ENCODE data around the gene CHD3. TPM values are rescaled to one million over a fixed set of nuclear protein-coding genes. Genes with fewer than 3 reads are reported as not detected.

Gene CHD3
- polyA plus RNA-seq, 2 of the 4 experiments (the other 2 are of a cell fraction) = 56.3 to 111 TPM

- ATAC-seq = peak; percentile 62 to 72
- TF ChIP-seq ATOH8 (CRISPR knock-in tag; IDR thresholded peaks at IDR 0.05; ENCODE audit: low read depth) (no peak), TP53 (CRISPR knock-in tag; IDR thresholded peaks at IDR 0.05) (no peak), EP300 (IDR thresholded peaks at IDR 0.05) (no peak), BHLHE40 (IDR thresholded peaks at IDR 0.05; ENCODE audit: low read depth, low read length) (no peak), RARB (CRISPR knock-in tag; IDR thresholded peaks at IDR 0.05) (no peak), HOXB5 (CRISPR knock-in tag; IDR thresholded peaks at IDR 0.05) (no peak), BCL3 (IDR thresholded peaks at IDR 0.05) (no peak), CBX2 (IDR thresholded peaks at IDR 0.05; ENCODE audit: borderline replicate concordance, low read depth) (no peak), HMGXB4 (CRISPR knock-in tag; IDR thresholded peaks at IDR 0.05; ENCODE audit: borderline replicate concordance) (no peak), SREBF2 (IDR thresholded peaks at IDR 0.05) (no peak)
- Histone ChIP-seq H3K4me3 (peak overlapping the region; percentile 69), H3K4me2 (peak overlapping the region; percentile 99), H3K4me1 (peaks cover 21% of the 10 kb centered on the region), H3K9me3 (no peaks in the 10 kb centered on the region), H3K27ac (peak overlapping the region; percentile 86 to 89)
- peak; percentile 51 to 73 for DNase-seq (ENCODE audit: low read depth in 1 of 2, low spot score in 1 of 2)
- POLR2A ChIA-PET = interaction anchor here (0.5 to 2.2 kb wide), 17 partner anchors 10 to 245 kb away, joined by 3 to 20 read pairs (median 4); partner anchors contain the start of genes NAA38, RNF227 and TP53
- 1% methylated on average over 17 of the region's 17 CpGs for WGBS (ENCODE audit: missing lambda C conversion rate)
- FAIRE-seq = no peak
- CTCF ChIA-PET = interaction anchor here (0.5 to 12.0 kb wide), 28 partner anchors 8 to 183 kb away, joined by 3 to 128 read pairs (median 5); partner anchors contain the start of genes CYB5D1, NAA38 and RNF227
Measured at GRCh38 chr17:7932483-7932891, 43.9 kb downstream of the CHD3 start.

- ATAC-seq = peak; percentile 54 to 57
- 4% methylated on average over 16 of the region's 16 CpGs for WGBS (ENCODE audit: missing lambda C conversion rate)
- POLR2A ChIA-PET = interaction anchor here (1.0 to 2.2 kb wide), 8 partner anchors 11 to 108 kb away, joined by 3 to 20 read pairs (median 6); partner anchors contain the start of genes NAA38 and RNF227
- Histone ChIP-seq H3K4me3 (peak overlapping the region; percentile 69), H3K27ac (peak overlapping the region; percentile 86 to 89), H3K4me2 (peak overlapping the region; percentile 99), H3K9me3 (no peaks in the 10 kb centered on the region), H3K4me1 (peaks cover 21% of the 10 kb centered on the region)
- CTCF ChIA-PET = interaction anchor here (0.5 to 12.0 kb wide), 33 partner anchors 8 to 190 kb away, joined by 3 to 128 read pairs (median 4); partner anchors contain the start of genes CYB5D1, NAA38 and RNF227
- FAIRE-seq = no peak
- peak; percentile 71 to 90 for DNase-seq (ENCODE audit: low read depth in 1 of 2, low spot score in 1 of 2)
- no peak for TF ChIP-seq SREBF2 (IDR thresholded peaks at IDR 0.05)
- peak; percentile 68; the same call in 1 of the 2 replicates for TF ChIP-seq E2F6 (IDR thresholded peaks at IDR 0.05; ENCODE audit: borderline replicate concordance, low read depth)
- no peak for TF ChIP-seq RNF2 (IDR thresholded peaks at IDR 0.05; ENCODE audit: borderline replicate concordance, low read depth)
- TF ChIP-seq RFX5 (IDR thresholded peaks at IDR 0.05) = no peak
- TF ChIP-seq USF2 (IDR thresholded peaks at IDR 0.05) = 0 out of 2 replicates have a peak, but pooled peaks have one; percentile 2
- no peak for TF ChIP-seq FOSL2 (IDR thresholded peaks at IDR 0.05)
- TF ChIP-seq FOSL2 (CRISPR knock-in tag; IDR thresholded peaks at IDR 0.05) = peak; percentile 41
- TF ChIP-seq CTCF (IDR thresholded peaks at IDR 0.05) = 0 out of 3 replicates have a peak, but pooled peaks have one; percentile 11
Measured at GRCh38 chr17:7932949-7933348, 44.4 kb downstream of the CHD3 start.
